Uterus (tissue), 4 donors: ENCODE data around the gene ZDHHC11B. TPM values are rescaled to one million over a fixed set of nuclear protein-coding genes. Genes with fewer than 3 reads are reported as not detected.
"Not testable (repeated sequence)": the region's sequence is repeated elsewhere in the genome, so short reads cannot be mapped to it uniquely, and the experiment has no call there.

ENCODE experiments used
- DNase-seq, 2 donors: peaks; one replicate each; pipeline ENCODE4 v3.0.0-alpha.2; 2019 to 2020
- H3K27ac ChIP-seq, 2 donors: fragments of 200-600 bp; sonication (generic); 1 replicate in 1 of 2; 2 replicates in 1 of 2; pipeline ENCODE4 v1.5.1; 2016 to 2018
- H3K27me3 ChIP-seq, 2 donors: fragments of 200-600 bp; sonication (generic); one replicate each; pipeline ENCODE4 v1.5.1; 2018 to 2019; ENCODE audit warnings: control low read depth in 1 of 2
- H3K36me3 ChIP-seq, 2 donors: fragments of 200-600 bp; sonication (generic); one replicate each; pipeline ENCODE4 v1.5.1; 2019; ENCODE audit warnings: control low read depth in 1 of 2
- H3K4me1 ChIP-seq, 2 donors: fragments of 200-600 bp; sonication (generic); one replicate each; pipeline ENCODE4 v1.5.1; 2018 to 2019; ENCODE audit warnings: control low read depth in 1 of 2
- H3K4me3 ChIP-seq, 2 donors: fragments of 200-600 bp; sonication (generic); 1 replicate in 1 of 2; 2 replicates in 1 of 2; pipeline ENCODE4 v1.5.1; 2018 to 2019; ENCODE audit warnings: mild to moderate bottlenecking in 1 of 2
- H3K9me3 ChIP-seq, 2 donors: fragments of 200-600 bp; sonication (generic); one replicate each; pipeline ENCODE4 v1.5.1; 2019; ENCODE audit warnings: control low read depth in 1 of 2
- POLR2A ChIP-seq, 2 donors: fragments of 450-650 bp; IDR thresholded peaks; one replicate each; pipeline ENCODE4 v1.6.1; 2016; ENCODE audit warnings: antibody characterized with exemption in 2 of 2, mild to moderate bottlenecking in 1 of 2, moderate library complexity in 1 of 2
- intact Hi-C: fragments of 100-400 bp; cut with DNase I; formaldehyde crosslinking; loops from one replicate; pipeline ENCODE4 v1.15.1; 2023; ENCODE audit warnings: low total_unique reads
- total RNA-seq, 4 donors: library from RNA; depleted of rRNA in 3 of 4; stranded (reverse); fragments of >200 nt in 3 of 4; gene quantifications; one replicate each; pipeline versions ENCODE4 v1.1.0 to v1.2.4, GENCODE V29; 2014 to 2023
- TF ChIP-seq, protein P1 (sequence below), 4 experiments: fragments of 200-600 bp in 2 of 4; fragments of 450-650 bp in 2 of 4; sonication (generic) in 2 of 4; IDR thresholded peaks; one replicate each; pipeline ENCODE4 v1.5.1; 2016 to 2019; ENCODE audit warnings: antibody characterized with exemption in 4 of 4, mild to moderate bottlenecking in 2 of 4, moderate library complexity in 1 of 4
- donor health status: DM: yes; HTN: yes; CAD: no.

Gene ZDHHC11B
- total RNA-seq, 4 donors from 2014 or later = under 0.01 to 15.1 (median 1.5) TPM

DNA sequence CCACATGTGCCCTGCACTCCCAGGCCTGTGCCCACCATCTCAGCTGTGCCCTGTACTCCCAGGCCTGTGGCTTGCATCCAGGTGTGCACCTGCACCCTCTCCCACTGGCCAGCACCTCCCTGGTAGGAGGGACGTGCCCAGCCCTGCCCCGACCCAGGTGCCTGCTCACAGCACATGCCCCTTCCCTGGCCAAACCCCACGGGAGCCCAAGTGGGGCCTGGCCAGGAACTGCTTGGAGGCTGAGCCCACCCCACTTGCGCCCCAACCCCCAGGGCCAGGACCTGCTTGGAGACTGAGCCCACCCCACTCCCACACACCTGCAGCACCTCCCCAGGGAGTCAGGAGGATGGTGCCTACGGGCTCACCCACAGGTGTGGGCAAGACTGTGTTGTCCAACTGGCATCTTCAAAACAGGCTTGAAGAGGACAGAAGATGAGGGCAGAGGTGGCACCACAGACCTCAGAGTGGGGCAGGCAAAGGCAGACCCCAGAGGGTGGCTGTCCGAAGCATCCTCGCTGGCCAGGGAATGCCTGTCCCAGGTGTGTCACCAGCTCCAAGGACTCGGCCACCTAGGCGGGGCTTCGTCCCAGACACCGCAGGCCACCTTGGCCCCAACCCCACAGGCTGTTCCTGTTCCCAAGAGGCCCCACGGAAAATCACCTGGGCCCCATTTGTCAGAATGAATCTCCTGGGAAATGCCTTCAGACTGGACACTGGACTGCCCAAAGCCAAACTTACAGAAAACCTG, 10.8 kb downstream of the ZDHHC11B start:
- no peak overlapping the region for H3K4me3 ChIP-seq
- H3K27ac ChIP-seq = no peak overlapping the region
- peak in 1 of 2 donors; percentile 13 for DNase-seq
- H3K27me3 ChIP-seq = no peaks in the 10 kb centered on the region
- no peaks in the 10 kb centered on the region for H3K9me3 ChIP-seq
- intact Hi-C loops = no loop called here
- TF ChIP-seq, protein P1, sequence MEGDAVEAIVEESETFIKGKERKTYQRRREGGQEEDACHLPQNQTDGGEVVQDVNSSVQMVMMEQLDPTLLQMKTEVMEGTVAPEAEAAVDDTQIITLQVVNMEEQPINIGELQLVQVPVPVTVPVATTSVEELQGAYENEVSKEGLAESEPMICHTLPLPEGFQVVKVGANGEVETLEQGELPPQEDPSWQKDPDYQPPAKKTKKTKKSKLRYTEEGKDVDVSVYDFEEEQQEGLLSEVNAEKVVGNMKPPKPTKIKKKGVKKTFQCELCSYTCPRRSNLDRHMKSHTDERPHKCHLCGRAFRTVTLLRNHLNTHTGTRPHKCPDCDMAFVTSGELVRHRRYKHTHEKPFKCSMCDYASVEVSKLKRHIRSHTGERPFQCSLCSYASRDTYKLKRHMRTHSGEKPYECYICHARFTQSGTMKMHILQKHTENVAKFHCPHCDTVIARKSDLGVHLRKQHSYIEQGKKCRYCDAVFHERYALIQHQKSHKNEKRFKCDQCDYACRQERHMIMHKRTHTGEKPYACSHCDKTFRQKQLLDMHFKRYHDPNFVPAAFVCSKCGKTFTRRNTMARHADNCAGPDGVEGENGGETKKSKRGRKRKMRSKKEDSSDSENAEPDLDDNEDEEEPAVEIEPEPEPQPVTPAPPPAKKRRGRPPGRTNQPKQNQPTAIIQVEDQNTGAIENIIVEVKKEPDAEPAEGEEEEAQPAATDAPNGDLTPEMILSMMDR (IDR thresholded peaks at IDR 0.05) = no peak
- TF ChIP-seq POLR2A (IDR thresholded peaks at IDR 0.05) = no peak
- no peaks in the 10 kb centered on the region for H3K4me1 ChIP-seq
- no peaks in the 10 kb centered on the region for H3K36me3 ChIP-seq

DNA sequence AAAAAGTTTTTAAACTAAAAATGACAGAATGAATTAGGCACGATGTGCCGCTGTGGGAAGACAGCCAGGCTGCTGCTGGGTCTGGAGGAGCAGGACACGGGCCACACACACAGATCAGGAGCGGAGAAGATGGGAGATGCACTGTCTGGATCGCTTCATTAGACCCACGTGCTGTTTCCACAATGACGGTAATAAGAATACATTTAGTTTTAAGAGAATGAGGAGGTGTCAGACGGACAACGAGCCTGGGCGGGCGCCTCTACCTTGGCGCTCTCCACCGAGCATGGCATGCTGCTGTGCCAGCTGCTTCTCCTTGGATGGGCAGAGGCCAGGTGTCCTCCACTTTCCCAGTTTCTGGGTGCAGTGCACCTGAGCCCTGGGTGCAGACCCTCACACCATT, 11.6 kb downstream of the ZDHHC11B start:
- DNase-seq, H3K4me3 ChIP-seq, H3K27me3 ChIP-seq, H3K4me1 ChIP-seq, H3K9me3 ChIP-seq, H3K36me3 ChIP-seq, intact Hi-C loops, H3K27ac ChIP-seq: not testable (repeated sequence)

DNA sequence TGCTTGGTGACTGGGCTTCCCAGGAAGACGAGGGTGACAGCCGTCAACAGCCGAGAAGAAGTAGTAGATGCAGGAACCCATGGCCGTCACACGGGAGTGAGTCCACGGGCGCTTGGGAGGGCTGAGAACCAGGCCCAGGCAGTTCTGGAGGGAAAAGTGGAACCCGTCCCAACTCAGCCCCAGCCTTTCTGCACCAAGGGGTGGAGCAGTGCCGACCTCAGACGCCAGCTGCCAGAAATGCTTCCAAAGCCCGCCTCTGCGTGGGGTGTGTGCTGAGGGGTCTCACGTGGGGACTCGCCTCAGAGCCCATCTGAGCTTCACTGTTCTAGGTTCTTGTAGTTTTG, 12.0 kb downstream of the ZDHHC11B start:
- DNase-seq, H3K36me3 ChIP-seq, intact Hi-C loops, H3K4me3 ChIP-seq, H3K27me3 ChIP-seq, H3K4me1 ChIP-seq, H3K27ac ChIP-seq, H3K9me3 ChIP-seq: not testable (repeated sequence)

DNA sequence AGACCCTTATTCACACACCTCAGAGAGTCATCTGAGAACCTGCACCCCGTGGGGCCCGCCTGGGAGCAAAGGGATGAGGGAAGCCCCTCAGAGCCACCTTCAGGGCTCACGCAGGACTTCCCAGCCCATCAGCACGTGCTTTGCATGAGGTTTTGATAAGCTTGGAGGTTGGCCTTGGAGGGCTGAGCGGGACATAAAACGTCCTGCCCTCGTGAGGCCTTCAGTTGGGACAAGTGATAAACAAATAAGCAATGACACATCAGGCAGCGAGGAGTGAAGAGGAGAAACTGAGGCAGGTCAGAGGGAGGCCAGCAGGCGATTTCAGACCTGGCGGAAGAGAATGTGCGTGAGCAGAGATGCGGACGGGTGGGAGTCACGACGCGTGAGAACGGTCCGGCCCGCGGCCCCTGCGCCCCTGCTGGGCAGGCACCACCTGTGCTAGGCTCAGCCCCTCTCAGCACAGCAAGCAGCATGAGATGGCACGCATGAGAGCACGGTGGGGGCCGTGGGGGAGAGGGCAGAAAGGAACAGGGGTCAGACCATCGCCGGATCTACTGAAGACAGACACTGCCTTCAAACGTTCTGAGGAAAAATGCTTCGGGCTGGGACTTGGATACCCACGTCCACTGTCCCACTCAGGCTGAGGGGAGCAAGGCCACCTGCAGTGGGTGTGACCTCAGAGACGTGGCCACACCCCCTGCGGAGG, 12.5 kb downstream of the ZDHHC11B start:
- H3K27me3 ChIP-seq, H3K36me3 ChIP-seq, H3K4me1 ChIP-seq, H3K4me3 ChIP-seq, H3K27ac ChIP-seq, DNase-seq, intact Hi-C loops, H3K9me3 ChIP-seq: not testable (repeated sequence)

DNA sequence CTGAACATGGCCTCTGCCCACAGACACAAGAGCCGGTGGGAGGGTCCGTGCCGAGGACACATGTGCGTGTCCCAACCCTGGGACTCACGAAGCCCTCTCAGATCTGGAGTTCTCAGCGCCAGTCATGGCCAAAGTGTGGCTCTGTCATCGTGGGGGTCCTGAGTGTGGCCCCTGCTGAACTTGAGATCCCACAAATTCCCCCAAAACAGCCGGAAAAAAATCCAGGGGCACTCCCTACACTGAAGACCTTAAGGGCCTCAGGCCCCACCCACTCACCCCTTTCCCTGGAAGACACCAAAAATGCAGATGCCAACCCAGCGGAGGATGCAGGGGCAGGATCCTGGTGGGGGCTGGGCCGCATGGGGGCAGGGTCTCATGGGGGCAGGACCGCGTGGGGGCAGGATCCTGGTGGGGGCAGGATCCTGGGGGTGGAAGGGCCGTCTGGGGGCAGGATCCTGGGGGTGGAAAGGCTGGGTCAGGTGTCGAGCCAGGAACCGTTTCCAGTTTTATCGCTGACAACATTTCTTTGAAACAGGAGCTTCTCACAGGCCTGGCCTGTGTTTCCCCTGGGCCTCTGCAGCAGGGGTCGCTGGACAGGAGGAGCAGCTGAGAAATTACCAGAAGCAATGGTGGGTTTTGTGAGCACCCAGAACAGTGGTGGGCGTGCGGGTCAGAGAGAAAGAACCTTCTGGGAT, 13.3 kb downstream of the ZDHHC11B start:
- intact Hi-C loops, DNase-seq, H3K9me3 ChIP-seq, H3K36me3 ChIP-seq, H3K27ac ChIP-seq, H3K27me3 ChIP-seq, H3K4me3 ChIP-seq, H3K4me1 ChIP-seq: not testable (repeated sequence)

DNA sequence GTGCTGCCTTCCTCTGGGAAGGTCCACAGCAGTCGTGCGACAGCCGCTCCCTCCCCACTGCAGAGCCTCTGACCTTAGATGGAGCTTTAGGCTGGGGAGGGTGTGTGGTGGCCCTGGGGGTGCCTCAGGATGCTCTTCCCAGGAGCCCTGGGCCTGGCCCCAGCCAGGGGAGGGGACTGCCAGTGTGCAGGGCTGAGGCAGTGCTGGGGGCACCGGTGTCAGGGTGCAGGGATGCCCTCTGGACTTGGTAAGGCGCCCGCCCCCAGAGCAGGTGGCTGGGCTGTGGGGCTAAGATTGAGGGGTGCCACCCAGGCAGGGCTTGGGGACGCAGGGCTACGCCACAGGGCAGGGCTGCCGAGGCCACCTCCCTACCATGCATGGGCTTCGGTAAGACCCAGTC, 13.9 kb downstream of the ZDHHC11B start:
- H3K9me3 ChIP-seq, intact Hi-C loops, H3K36me3 ChIP-seq, H3K27me3 ChIP-seq, H3K4me1 ChIP-seq, H3K4me3 ChIP-seq, H3K27ac ChIP-seq: not testable (repeated sequence)
- peak in 1 of 2 donors; percentile 9 for DNase-seq

DNA sequence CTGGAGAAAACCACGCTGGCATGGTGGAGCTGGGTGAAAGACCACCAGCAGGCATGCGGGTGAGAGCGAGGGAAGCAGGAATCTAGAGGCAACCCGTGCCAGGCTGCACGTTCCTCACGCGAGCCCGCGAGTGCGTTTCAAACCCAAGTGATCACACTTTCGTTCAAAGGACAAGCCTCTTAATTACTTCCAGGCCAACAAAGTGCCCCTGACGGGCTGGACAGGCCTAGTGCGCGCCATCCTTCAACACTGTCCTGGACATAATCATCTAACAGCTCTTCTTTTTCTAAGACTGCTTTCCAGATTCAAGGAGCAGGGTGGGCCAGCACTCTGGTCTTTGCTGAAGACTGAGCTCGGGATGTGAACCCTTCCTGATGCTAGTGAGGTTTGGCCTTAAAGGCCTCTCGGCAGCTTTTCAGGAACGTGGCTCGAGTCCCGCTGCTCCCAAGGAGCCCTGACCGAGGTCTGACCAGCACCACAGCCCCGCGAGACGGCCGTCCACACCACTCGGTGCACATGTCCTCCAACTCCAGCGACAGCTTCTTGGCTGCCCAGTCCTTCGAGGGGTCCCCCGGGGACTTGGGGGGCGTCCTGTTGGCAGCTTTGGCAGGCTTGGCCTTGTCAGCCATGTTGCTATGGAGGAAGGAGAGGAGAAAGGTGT, 14.9 kb downstream of the ZDHHC11B start:
- H3K9me3 ChIP-seq, H3K27ac ChIP-seq, H3K27me3 ChIP-seq, DNase-seq, H3K36me3 ChIP-seq, H3K4me3 ChIP-seq, intact Hi-C loops, H3K4me1 ChIP-seq: not testable (repeated sequence)
